ENCODE results near the gene ZNF14. TPM values are rescaled to one million over a fixed set of nuclear protein-coding genes. Genes with fewer than 3 reads are reported as not detected.

ZNF14 gene
- total and polyA plus RNA-seq, 10 of the 15 experiments (the other 5 are each of a cell fraction or from before 2014, with no cell fraction given), result 2.5 to 7.2 (median 4.6) TPM

DNA sequence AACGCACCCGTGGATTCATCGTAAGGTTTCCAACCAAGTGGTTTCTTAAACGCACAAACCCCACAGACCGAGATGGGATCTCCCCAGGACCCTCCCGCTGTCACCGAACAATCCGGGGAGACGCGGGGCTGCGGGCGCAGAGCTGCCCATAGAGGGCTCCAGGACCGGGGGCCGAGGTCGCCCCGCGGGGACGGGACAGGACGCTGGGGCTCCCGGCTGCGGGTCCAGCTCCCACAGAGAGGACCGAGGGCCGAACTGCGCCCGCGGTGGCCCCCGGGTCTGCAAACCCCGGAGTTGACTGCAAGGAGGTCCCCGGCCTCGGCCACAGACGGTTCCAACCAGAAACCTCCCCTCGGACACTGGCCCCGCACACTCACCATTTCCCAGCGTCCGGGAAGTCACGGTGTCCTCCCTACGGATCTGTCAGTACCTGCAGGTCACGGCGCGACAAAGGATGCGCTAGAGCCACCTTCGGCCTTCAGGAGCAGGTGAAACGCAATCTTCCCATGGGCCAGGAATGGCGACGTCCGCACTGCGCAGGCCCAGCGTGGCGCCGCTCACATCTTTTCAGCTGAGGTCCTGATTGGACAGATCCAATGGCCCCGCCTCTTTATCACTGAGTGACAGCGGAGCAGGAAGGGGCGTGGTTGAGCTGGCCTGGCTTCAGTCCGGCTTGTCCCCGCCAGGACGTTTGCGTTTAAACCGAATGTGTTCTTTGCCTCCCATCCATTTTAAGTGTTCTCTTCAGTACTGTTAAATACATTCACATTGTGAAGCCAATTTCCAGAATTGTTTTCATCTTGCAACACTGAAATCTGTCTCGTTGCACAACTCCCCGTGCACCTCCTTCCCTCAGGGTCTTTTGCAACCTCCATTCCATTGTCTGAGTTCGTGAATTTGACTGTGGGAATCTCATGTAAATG is at the start of gene ZNF14 (continued):
- TF ChIP-seq, protein P1, sequence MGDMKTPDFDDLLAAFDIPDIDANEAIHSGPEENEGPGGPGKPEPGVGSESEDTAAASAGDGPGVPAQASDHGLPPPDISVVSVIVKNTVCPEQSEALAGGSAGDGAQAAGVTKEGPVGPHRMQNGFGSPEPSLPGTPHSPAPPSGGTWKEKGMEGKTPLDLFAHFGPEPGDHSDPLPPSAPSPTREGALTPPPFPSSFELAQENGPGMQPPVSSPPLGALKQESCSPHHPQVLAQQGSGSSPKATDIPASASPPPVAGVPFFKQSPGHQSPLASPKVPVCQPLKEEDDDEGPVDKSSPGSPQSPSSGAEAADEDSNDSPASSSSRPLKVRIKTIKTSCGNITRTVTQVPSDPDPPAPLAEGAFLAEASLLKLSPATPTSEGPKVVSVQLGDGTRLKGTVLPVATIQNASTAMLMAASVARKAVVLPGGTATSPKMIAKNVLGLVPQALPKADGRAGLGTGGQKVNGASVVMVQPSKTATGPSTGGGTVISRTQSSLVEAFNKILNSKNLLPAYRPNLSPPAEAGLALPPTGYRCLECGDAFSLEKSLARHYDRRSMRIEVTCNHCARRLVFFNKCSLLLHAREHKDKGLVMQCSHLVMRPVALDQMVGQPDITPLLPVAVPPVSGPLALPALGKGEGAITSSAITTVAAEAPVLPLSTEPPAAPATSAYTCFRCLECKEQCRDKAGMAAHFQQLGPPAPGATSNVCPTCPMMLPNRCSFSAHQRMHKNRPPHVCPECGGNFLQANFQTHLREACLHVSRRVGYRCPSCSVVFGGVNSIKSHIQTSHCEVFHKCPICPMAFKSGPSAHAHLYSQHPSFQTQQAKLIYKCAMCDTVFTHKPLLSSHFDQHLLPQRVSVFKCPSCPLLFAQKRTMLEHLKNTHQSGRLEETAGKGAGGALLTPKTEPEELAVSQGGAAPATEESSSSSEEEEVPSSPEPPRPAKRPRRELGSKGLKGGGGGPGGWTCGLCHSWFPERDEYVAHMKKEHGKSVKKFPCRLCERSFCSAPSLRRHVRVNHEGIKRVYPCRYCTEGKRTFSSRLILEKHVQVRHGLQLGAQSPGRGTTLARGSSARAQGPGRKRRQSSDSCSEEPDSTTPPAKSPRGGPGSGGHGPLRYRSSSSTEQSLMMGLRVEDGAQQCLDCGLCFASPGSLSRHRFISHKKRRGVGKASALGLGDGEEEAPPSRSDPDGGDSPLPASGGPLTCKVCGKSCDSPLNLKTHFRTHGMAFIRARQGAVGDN (IDR thresholded peaks at IDR 0.05), result peak; percentile 60
- TF ChIP-seq, protein P2, sequence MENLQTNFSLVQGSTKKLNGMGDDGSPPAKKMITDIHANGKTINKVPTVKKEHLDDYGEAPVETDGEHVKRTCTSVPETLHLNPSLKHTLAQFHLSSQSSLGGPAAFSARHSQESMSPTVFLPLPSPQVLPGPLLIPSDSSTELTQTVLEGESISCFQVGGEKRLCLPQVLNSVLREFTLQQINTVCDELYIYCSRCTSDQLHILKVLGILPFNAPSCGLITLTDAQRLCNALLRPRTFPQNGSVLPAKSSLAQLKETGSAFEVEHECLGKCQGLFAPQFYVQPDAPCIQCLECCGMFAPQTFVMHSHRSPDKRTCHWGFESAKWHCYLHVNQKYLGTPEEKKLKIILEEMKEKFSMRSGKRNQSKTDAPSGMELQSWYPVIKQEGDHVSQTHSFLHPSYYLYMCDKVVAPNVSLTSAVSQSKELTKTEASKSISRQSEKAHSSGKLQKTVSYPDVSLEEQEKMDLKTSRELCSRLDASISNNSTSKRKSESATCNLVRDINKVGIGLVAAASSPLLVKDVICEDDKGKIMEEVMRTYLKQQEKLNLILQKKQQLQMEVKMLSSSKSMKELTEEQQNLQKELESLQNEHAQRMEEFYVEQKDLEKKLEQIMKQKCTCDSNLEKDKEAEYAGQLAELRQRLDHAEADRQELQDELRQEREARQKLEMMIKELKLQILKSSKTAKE (IDR thresholded peaks at IDR 0.05; ENCODE audit: low read depth, poor library complexity, severe bottlenecking), result no peak
- TF ChIP-seq, protein P3, sequence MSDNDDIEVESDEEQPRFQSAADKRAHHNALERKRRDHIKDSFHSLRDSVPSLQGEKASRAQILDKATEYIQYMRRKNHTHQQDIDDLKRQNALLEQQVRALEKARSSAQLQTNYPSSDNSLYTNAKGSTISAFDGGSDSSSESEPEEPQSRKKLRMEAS (IDR thresholded peaks at IDR 0.05; ENCODE audit: low read depth, low read length), result no peak
- TF ChIP-seq CBX3 (IDR thresholded peaks at IDR 0.05; ENCODE audit: borderline replicate concordance, low read depth) (no peak), SREBF2 (IDR thresholded peaks at IDR 0.05; ENCODE audit: low read length) (no peak), RAD21 (IDR thresholded peaks at IDR 0.05; ENCODE audit: insufficient read depth, low read depth, low read length) (no peak), DPF2 (IDR thresholded peaks at IDR 0.05) (peak; percentile 68; the same call in 1 of the 2 replicates), POLR2A (IDR thresholded peaks at IDR 0.05; ENCODE audit: low read depth, low read length) (peak; percentile 95), RELA (IDR thresholded peaks at IDR 0.05; ENCODE audit: borderline replicate concordance, partially characterized antibody) (peak; percentile 13), POLR2AphosphoS2 (IDR thresholded peaks at IDR 0.05; ENCODE audit: low read depth, low read length) (peak; percentile 80; the same call in 1 of the 2 replicates), HCFC1 (IDR thresholded peaks at IDR 0.05; ENCODE audit: low read length) (peak; percentile 35), POLR2AphosphoS5 (IDR thresholded peaks at IDR 0.05; ENCODE audit: low read length) (peak; percentile 87)
- TF ChIP-seq, protein P4, sequence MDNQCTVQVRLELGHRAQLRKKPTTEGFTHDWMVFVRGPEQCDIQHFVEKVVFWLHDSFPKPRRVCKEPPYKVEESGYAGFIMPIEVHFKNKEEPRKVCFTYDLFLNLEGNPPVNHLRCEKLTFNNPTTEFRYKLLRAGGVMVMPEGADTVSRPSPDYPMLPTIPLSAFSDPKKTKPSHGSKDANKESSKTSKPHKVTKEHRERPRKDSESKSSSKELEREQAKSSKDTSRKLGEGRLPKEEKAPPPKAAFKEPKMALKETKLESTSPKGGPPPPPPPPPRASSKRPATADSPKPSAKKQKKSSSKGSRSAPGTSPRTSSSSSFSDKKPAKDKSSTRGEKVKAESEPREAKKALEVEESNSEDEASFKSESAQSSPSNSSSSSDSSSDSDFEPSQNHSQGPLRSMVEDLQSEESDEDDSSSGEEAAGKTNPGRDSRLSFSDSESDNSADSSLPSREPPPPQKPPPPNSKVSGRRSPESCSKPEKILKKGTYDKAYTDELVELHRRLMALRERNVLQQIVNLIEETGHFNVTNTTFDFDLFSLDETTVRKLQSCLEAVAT (IDR thresholded peaks at IDR 0.05), result peak; percentile 12; the same call in 1 of the 2 replicates
- TF ChIP-seq, protein P5, sequence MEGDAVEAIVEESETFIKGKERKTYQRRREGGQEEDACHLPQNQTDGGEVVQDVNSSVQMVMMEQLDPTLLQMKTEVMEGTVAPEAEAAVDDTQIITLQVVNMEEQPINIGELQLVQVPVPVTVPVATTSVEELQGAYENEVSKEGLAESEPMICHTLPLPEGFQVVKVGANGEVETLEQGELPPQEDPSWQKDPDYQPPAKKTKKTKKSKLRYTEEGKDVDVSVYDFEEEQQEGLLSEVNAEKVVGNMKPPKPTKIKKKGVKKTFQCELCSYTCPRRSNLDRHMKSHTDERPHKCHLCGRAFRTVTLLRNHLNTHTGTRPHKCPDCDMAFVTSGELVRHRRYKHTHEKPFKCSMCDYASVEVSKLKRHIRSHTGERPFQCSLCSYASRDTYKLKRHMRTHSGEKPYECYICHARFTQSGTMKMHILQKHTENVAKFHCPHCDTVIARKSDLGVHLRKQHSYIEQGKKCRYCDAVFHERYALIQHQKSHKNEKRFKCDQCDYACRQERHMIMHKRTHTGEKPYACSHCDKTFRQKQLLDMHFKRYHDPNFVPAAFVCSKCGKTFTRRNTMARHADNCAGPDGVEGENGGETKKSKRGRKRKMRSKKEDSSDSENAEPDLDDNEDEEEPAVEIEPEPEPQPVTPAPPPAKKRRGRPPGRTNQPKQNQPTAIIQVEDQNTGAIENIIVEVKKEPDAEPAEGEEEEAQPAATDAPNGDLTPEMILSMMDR (IDR thresholded peaks at IDR 0.05 in 2 of 3, conservative IDR thresholded peaks at IDR 0.05 in 1 of 3; ENCODE audit: control insufficient read depth in 2 of 3, extremely low read depth in 1 of 3, insufficient read depth in 1 of 3, low read depth in 3 of 3, low read length in 3 of 3), result peak in 1 of 3 experiments; percentile 20; a peak in 1 of 6 replicates
- TF ChIP-seq, protein P6, sequence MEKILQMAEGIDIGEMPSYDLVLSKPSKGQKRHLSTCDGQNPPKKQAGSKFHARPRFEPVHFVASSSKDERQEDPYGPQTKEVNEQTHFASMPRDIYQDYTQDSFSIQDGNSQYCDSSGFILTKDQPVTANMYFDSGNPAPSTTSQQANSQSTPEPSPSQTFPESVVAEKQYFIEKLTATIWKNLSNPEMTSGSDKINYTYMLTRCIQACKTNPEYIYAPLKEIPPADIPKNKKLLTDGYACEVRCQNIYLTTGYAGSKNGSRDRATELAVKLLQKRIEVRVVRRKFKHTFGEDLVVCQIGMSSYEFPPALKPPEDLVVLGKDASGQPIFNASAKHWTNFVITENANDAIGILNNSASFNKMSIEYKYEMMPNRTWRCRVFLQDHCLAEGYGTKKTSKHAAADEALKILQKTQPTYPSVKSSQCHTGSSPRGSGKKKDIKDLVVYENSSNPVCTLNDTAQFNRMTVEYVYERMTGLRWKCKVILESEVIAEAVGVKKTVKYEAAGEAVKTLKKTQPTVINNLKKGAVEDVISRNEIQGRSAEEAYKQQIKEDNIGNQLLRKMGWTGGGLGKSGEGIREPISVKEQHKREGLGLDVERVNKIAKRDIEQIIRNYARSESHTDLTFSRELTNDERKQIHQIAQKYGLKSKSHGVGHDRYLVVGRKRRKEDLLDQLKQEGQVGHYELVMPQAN (conservative IDR thresholded peaks at IDR 0.05), result no peak

Measured in GM12878 (cell line).